ENCODE measurements around the gene SLC8A2. TPM values are rescaled to one million over a fixed set of nuclear protein-coding genes. Genes with fewer than 3 reads are reported as not detected.
"Not testable (repeated sequence)": the region's sequence is repeated elsewhere in the genome, so short reads cannot be mapped to it uniquely, and the experiment has no call there.

The SLC8A2 gene
- polyA plus RNA-seq, 1 donor = 0.23 TPM

DNA sequence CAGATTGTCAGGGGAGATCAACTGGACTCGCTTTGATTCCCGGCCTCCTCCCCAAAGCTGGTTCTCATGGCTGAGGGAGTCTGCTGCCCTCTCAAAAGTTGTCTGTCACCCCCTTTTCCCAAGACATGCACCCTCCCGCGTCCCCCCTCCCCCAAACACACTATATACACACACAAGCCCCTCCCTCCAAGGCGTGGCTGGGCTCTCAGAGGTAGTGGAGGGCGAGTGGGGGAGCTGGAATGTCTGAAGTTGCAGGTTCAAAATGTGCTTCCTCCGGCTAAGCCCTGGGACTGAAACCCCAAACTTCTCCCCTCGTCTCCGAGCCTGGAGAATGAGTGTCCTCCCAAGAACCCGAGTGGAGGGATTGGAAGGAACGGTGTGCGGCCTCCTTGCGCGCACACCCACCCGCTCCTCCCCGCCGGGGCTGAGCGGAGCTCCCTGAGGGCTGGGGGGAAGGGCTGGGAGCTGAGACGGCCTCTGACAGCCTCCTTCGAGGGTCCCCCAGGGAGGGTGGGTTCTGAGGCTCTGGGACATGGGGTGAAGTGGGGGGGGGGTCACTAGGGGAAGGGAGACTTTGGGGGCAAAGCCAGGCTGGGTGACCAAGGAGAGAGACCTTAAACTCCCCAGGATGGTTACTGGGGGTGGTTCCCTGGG, 42.4 kb downstream of the SLC8A2 start:
- no peak for DNase-seq

GRCh38 chr19:47428177-47428894, 43.4 kb downstream of the SLC8A2 start:
- DNase-seq = peak; percentile 69

DNA sequence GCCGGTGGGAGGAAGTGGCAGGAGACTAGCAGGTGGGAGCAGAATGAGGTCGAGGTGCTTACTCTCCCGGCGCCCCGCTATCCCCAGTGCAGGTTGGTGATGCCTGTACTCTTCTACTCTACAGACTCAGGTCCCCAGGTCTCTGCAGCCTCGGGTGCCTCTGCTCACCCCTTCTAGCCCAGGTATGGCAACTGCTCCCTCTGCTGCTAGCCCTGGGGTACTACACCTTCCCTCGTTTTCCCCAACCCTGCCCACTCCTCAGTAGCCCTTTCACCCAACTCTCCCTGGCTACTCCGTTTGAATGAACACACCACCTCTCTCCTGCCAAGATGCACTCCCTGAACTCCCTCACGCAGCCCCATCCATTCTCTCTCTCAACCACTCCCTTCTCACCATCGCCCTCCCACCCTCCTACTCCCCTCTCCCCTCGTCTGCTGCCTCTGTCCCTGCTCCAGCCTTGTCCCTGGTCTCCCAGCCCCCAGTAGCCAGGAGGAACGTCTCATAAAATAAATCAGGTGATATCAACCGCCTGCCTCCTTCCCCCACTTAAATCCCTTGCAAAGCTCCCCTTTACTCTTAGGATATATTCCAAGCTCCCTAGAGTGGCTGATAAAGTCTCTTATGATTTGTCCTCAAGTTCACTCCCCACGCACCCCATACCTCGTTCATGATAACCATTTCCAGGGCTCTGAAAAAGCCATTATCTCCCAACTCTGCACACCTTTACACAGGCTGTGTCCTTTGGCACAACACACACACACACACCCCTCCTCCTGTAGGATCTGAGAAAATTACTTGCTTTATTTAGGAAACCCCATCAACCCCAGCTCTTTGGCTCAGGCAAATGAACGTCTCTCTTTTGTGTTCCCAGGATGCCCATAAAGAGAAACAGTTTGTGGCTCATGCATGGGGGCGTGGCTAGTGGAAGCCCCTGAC, 44.2 kb downstream of the SLC8A2 start:
- DNase-seq = no peak

DNA sequence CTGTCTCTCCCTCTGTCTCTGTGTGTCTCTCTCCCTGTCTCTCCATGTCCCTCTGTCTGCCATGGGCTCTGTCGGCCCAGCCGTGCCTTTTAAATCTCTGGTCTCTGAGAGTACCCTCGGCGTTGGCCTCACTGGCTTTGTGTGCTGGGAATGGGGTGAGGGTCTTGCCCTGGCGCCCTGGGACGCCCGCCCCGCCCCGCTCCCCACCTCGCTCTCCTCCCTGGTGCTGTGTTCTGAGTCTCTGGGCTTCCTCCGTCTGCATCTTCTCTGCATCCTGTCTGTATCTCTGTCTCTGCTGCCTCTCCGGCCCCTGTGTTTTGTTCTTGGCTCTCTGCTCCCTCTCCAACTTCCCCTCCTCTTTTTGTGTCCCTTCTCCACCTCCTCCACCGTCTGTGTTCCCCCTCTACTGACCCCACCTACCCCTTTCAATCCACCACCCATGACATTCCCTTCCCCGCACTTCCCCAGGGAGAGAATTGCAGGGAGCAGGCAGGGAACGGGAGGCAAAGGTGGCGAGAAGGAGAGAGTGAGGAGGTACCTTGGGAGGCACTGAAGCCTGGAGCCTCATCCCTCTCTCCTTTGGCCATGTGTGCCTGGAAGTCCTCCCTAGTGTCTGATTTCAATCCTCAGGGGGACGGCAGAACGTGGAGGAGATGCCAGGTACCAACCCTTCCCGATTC, 48.4 kb downstream of the SLC8A2 start:
- DNase-seq = no peak

DNA sequence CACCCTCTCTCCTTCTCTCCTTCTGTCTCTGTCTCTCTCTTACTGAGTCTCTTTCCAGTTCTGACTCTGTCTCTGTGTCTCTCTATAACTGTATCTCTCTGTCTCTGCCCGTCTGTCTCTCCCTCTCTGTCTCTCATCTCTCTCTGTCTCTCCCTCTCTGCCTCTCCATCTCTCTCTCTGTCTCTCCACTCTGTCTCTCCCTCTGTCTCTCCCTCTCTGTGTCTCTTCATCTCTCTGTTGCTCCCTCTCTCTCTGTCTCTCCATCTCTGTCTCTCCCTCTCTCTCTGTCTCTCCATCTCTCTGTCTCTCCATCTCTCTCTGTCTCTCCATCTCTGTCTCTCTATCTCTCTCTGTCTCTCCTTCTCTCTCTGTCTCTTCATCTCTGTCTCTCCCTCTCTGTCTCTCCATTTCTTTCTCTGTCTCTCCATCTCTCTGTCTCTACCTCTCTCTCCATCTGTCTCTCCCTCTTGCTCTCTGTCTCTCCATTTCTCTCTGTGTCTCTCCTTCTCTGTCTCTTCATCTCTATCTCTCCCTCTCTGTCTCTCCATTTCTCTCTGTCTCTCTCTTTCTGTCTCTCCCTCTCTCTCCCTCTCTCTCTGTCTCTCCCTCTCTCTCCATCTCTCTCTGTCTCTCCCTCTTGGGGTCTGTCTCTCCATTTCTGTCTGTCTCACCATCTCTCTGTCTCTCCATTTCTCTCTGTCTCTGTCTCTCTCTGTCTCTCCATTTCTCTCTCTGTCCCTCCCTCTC, 49.1 kb downstream of the SLC8A2 start:
- DNase-seq = no peak

DNA sequence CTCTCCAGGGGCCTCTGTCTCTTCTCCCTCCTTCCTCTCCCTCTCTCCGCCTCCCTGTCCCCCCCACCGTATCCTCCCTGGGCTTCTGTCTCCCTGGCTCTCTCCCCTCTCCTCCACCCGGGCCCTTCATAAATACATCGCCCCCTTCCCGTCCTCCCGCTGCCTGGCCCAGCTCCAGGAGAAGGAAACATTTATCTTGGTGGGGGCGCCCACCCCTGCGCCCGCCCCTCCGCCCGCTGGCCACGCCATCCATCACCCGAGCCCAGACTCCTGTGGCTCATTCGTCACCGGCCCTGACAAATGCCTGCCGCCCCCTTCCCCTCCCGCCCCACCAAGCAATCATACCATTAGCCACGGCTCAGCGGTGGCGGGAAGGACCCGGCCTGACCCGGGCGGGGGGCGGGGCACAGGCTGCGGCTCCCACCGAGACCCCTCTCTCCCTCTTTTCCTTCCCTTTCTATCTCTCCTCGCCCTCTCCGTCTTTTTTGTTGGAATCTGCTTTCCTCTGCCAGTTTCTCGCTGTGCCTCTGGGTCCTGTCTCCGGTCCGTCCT, 49.8 kb downstream of the SLC8A2 start:
- DNase-seq = no peak

DNA sequence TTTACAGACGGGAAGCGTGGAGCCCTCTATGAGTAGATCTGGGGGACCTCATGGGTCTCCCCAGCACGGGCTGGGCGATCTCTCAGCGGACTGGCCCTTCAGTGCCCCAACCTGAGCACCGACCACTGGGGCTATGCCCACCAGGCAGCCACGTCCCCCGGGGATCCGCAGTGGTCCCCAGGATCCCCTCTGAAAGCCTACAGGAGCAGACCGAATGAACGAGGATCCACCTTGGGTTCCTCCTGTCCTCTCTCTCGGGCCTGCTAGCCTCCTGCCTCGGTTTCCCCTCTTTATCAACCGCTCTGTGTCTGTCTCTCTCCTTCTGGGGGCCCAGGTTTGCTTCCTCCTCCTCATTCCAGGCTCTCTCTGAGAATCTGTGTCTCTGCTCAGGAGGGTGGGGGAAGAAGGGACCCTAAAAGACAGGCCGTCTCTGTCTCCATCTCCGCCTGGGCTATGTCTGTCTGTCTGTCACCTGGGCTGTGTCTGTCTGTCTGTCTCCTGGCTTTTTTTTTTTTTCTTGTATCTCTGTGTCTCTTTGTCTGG, 50.4 kb downstream of the SLC8A2 start:
- DNase-seq = no peak

GRCh38 chr19:47419789-47420188, 51.9 kb downstream of the SLC8A2 start:
- DNase-seq = no peak

- no peak for DNase-seq
Measured at GRCh38 chr19:47419030-47419783, 52.5 kb downstream of the SLC8A2 start, which contains the start of gene MEIS3. TSS of gene MEIS3 (minus strand) at chr19:47419527. CDS start at chr19:47419081, 446 bp downstream.

- DNase-seq = no peak
Measured at GRCh38 chr19:47418692-47419029, 53.0 kb downstream of the SLC8A2 start.

DNA sequence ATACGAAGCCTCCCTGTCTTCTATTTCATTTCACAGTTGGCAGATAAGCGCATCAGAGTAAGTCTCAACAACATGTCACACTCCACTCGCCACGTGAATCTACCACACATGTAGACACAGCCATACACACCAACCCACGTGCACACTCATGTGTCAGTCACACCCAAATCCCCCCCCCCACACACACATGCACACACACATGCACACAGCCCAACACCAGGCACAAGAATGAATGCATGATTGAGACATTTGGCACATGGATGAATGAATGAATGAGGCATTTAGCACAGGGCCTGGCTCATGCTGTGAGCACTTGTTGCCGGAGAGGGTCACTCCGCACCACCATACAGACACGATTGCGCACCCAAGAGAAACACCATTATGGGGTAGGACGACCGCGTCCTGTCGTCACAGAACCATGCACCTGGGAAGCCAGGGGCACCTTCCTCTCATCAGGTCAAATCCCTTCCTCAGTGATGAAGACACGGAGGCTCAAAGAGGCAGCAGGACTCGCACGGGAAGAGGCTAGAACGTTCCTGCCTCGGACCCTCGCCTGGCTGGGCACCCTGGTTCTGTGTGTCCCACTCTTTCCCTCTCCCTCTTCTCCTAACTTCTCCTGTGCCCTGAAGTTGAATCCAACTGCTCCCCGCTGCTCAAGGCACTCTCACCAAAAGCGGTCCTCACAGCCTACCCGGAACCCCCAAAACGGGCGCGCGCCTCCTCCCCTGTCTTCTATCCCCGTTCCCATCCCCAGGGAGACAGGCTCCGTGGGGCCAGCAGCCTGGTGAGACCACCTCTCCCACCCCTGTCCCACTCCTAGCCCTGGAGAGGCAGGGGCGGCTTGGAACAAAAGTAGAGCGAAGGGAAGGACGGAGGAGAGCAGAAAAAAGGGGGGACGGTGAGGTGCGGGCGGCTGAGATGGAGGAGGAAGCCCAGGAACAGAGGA, 53.7 kb downstream of the SLC8A2 start:
- no peak for DNase-seq

GRCh38 chr19:47417107-47417745, 54.5 kb downstream of the SLC8A2 start:
- DNase-seq = no peak

GRCh38 chr19:47416643-47416985, 55.1 kb downstream of the SLC8A2 start:
- no peak for DNase-seq

- DNase-seq = no peak
Measured at GRCh38 chr19:47415953-47416642, 55.6 kb downstream of the SLC8A2 start.

- DNase-seq = no peak
Measured at GRCh38 chr19:47414469-47414868, 57.2 kb downstream of the SLC8A2 start.

DNA sequence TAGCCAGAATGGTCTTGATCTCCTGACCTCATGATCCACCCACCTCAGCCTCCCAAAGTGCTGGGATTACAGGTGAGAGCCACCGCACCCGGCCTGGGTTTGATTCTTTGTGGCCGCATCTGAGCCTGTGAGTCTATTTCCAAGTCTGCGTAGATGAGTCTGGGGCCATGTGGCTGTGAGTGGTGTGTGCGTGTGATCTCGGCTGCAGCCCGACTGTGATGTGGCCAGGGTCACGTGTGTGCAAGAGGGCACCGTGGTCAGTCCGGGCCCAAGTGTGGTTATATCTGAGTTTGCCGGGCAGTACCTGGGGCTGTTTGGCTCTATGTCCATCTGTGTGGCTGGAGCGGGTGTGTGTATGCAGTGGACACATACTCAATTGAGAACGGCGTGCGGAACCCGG, 57.8 kb downstream of the SLC8A2 start:
- no peak for DNase-seq

GRCh38 chr19:47411696-47412095, 60.0 kb downstream of the SLC8A2 start:
- DNase-seq = not testable (repeated sequence)

- no peak for DNase-seq
Measured at GRCh38 chr19:47411101-47411500, 60.6 kb downstream of the SLC8A2 start.

Measured in hindlimb muscle (tissue), 1 donor.